ENCODE results near the gene FN1.

Gene FN1

DNA sequence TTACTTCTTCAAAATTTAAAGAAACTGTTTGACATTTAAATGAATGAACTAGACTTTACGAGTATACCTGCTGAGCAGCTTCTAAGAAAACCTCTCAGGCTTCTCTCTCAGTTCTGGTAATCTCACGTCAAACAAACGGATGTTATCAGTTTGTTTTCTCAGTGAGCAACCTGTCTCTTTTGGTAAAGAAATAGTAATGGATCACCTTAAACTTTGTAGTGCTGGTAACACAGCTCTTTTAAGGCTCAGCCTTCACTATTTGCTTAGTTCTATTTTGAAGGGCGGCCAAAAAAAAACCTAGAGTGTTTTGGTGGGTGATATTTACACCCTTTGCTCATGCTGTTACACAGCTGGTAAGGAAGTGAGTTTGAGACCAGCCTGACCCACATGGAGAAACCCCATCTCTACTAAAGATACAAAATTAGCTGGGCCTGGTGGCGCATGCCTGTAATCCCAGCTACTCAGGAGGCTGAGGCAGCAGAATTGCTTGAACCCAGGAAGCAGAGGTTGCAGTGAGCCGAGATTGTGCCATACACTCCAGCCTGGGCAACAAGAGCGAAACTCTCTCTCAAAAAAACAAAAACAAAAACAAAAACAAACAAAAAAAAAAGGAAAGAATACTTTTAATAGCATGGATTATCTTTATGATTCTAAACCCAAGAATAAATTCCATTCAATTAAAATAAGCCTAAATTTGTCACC lies 15.9 kb downstream of the FN1 start:
- H3K27ac ChIP-seq (ENCODE audit: low read length), result no peak overlapping the region
- H3K4me3 ChIP-seq (ENCODE audit: low read length), result no peak overlapping the region
- no peaks in the 10 kb centered on the region for H3K9me3 ChIP-seq (ENCODE audit: control insufficient read depth, low read depth, low read length)
- H3K4me1 ChIP-seq (ENCODE audit: control insufficient read depth, low read depth, low read length), result peaks cover under 1% of the 10 kb centered on the region
- H3K36me3 ChIP-seq (ENCODE audit: control insufficient read depth, low read depth, low read length), result peaks cover 19% of the 10 kb centered on the region
- H3K27me3 ChIP-seq (ENCODE audit: control insufficient read depth, insufficient read depth, low read length), result no peaks in the 10 kb centered on the region
- H3K9ac ChIP-seq (ENCODE audit: low read length), result no peak overlapping the region

- Histone ChIP-seq H3K4me3 (ENCODE audit: low read length) (no peak overlapping the region), H3K27me3 (ENCODE audit: control insufficient read depth, insufficient read depth, low read length) (no peaks in the 10 kb centered on the region), H3K9me3 (ENCODE audit: control insufficient read depth, low read depth, low read length) (no peaks in the 10 kb centered on the region), H3K4me1 (ENCODE audit: control insufficient read depth, low read depth, low read length) (peaks cover 3% of the 10 kb centered on the region), H3K9ac (ENCODE audit: low read length) (no peak overlapping the region), H3K27ac (ENCODE audit: low read length) (no peak overlapping the region), H3K36me3 (ENCODE audit: control insufficient read depth, low read depth, low read length) (peaks cover 16% of the 10 kb centered on the region)
Observed at GRCh38 chr2:215419113-215419512, 16.8 kb downstream of the FN1 start.

DNA sequence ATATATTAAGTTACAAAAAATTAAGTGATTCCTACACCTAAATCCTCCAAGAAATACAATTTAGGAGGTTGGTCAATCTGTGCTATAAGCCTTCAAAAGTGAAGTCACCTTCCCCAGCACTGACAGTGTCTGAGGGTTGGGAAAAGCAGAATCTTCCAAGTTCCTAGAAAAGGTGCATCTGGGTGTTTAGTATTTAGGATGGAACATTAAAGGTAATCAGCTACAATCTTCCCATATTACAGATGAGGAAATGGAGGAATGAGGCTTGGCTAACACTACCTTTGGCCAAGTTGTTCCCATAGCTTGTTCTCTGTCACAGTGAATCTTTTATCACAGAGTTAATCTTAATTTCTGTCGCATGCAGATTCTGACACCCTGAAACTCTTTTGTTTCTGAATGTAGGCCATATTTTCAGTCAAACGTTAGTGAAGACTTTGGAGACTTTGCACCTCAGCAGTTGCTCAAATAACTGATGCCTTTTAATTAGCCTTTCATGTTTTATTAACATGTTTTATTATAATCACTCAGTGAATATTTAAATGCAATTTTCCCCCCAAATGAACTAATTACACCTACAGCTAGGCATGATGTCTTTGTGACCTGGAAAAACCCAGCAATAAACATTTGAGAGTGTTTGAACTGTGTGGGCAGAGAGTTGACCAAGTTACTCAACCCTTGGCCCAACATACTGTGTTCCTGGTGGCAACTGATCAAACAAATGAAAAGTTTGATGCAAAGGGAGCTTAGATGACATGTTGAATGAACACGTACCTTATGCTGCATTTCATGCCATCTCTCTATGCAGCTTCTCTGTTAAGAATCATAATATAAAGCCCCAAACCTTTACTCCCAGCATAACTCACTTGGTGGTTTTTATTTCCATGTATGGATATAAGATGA lies 17.6 kb downstream of the FN1 start:
- no peak overlapping the region for H3K4me3 ChIP-seq (ENCODE audit: low read length)
- peaks cover 16% of the 10 kb centered on the region for H3K36me3 ChIP-seq (ENCODE audit: control insufficient read depth, low read depth, low read length)
- peaks cover 3% of the 10 kb centered on the region for H3K4me1 ChIP-seq (ENCODE audit: control insufficient read depth, low read depth, low read length)
- no peaks in the 10 kb centered on the region for H3K27me3 ChIP-seq (ENCODE audit: control insufficient read depth, insufficient read depth, low read length)
- H3K9ac ChIP-seq (ENCODE audit: low read length), result no peak overlapping the region
- no peak overlapping the region for H3K27ac ChIP-seq (ENCODE audit: low read length)
- H3K9me3 ChIP-seq (ENCODE audit: control insufficient read depth, low read depth, low read length), result no peaks in the 10 kb centered on the region

DNA sequence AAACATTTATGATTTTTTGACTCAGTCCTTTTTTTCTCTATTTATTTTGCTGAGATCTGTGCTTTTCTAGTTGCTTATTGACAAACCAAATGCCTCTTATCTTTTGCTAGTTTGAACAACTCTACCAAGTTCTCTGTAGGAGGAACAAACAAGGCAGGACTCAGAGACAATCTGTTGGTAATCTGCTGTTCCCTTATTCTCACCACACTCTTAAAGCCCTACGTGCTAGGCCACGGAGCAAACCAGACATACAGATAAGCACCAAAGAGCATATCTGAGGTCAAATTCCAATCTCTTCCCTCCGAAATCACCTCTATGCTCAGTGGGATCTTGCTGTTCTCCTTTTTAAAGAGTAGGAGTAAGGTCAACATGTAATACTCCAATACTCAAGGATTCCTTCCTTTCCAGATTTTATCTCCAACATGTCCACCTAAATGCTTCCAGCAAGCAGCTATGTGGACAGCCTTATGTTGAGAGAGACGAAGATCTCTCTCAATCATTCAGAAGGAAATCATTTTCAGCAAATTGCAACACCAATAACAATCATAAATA lies 18.4 kb downstream of the FN1 start:
- no peak overlapping the region for H3K9ac ChIP-seq (ENCODE audit: low read length)
- H3K27me3 ChIP-seq (ENCODE audit: control insufficient read depth, insufficient read depth, low read length), result no peaks in the 10 kb centered on the region
- no peaks in the 10 kb centered on the region for H3K9me3 ChIP-seq (ENCODE audit: control insufficient read depth, low read depth, low read length)
- peaks cover 16% of the 10 kb centered on the region for H3K36me3 ChIP-seq (ENCODE audit: control insufficient read depth, low read depth, low read length)
- H3K4me3 ChIP-seq (ENCODE audit: low read length), result no peak overlapping the region
- H3K4me1 ChIP-seq (ENCODE audit: control insufficient read depth, low read depth, low read length), result peaks cover 3% of the 10 kb centered on the region
- H3K27ac ChIP-seq (ENCODE audit: low read length), result no peak overlapping the region

DNA sequence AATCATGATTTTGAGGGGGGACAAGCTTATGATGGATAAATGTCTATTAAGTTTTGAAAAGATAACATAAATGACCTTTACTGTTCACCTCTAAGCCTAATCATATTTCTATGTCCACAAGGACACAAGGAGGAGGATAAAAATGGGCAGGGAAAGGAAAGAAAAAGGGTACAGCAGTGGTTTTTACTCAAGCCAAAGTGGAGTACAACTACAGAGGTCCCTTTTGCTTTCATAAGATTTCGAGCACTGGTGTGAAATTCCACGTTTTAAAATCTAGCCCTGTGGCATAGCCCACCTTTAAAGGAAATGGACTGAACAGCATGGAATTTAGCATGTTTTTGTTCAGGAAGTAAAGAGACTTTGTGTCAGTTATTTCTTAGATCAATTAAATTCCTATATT lies 19.2 kb downstream of the FN1 start:
- Histone ChIP-seq H3K27me3 (ENCODE audit: control insufficient read depth, insufficient read depth, low read length) (no peaks in the 10 kb centered on the region), H3K4me1 (ENCODE audit: control insufficient read depth, low read depth, low read length) (peaks cover 3% of the 10 kb centered on the region), H3K27ac (ENCODE audit: low read length) (no peak overlapping the region), H3K4me3 (ENCODE audit: low read length) (no peak overlapping the region), H3K9ac (ENCODE audit: low read length) (no peak overlapping the region), H3K36me3 (ENCODE audit: control insufficient read depth, low read depth, low read length) (peaks cover 11% of the 10 kb centered on the region), H3K9me3 (ENCODE audit: control insufficient read depth, low read depth, low read length) (no peaks in the 10 kb centered on the region)

DNA sequence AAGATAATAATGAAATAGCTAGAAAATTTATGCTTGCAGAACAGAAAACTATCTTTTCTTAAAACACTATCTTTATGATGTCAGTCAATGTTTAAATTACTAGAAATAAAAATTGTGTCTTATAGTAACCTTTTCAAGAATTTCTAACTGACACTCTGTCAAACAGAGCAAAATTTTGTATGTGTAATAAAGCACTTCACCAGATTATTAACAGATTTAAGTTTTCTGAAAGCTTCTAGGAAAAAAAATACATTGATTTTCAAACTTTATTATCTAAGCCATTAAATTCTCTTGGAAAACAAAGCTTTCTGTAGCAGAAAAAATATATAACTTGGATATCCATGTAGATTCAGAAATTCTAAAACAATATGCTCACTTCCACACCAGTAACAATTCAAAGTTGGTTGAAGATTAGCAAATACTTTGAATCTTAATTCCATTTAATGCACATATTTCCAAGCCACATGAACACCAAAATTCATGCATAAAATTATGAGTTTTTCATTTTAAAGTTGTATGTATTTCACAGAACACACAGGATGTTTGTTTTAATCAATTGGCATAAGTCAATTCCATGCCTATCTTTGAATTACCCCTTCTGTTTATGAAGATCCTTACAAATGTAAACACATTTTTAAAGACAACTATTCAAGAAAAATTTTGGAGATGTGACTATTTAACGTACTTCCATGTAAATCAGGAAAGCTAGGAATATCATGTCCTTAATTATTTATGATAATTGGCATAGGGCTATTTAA lies 19.9 kb downstream of the FN1 start:
- Histone ChIP-seq H3K36me3 (ENCODE audit: control insufficient read depth, low read depth, low read length) (peaks cover 7% of the 10 kb centered on the region), H3K4me1 (ENCODE audit: control insufficient read depth, low read depth, low read length) (peaks cover 3% of the 10 kb centered on the region), H3K9me3 (ENCODE audit: control insufficient read depth, low read depth, low read length) (no peaks in the 10 kb centered on the region), H3K27ac (ENCODE audit: low read length) (no peak overlapping the region), H3K4me3 (ENCODE audit: low read length) (no peak overlapping the region), H3K9ac (ENCODE audit: low read length) (no peak overlapping the region), H3K27me3 (ENCODE audit: control insufficient read depth, insufficient read depth, low read length) (no peaks in the 10 kb centered on the region)

DNA sequence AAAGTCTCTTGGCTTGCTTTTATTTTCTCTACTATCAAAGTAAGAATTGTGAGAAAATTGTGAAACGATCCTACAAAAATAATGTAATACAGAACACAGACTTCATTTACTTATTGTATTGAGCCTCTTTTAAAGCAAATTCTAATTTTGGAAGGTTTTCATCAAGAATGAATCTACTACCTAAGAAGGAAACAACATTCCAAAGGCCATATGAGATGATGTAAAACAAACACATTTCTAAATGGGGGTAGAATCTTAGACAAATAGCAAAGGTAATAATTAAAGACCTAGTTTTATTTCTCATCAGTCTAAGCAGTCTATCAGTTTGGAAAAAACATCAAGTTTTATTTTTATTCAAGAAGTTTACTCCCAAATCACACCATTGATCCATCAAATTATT lies 20.6 kb downstream of the FN1 start:
- no peaks in the 10 kb centered on the region for H3K27me3 ChIP-seq (ENCODE audit: control insufficient read depth, insufficient read depth, low read length)
- no peak overlapping the region for H3K27ac ChIP-seq (ENCODE audit: low read length)
- peaks cover 3% of the 10 kb centered on the region for H3K4me1 ChIP-seq (ENCODE audit: control insufficient read depth, low read depth, low read length)
- H3K9ac ChIP-seq (ENCODE audit: low read length), result no peak overlapping the region
- H3K36me3 ChIP-seq (ENCODE audit: control insufficient read depth, low read depth, low read length), result peaks cover 7% of the 10 kb centered on the region
- no peaks in the 10 kb centered on the region for H3K9me3 ChIP-seq (ENCODE audit: control insufficient read depth, low read depth, low read length)
- no peak overlapping the region for H3K4me3 ChIP-seq (ENCODE audit: low read length)

DNA sequence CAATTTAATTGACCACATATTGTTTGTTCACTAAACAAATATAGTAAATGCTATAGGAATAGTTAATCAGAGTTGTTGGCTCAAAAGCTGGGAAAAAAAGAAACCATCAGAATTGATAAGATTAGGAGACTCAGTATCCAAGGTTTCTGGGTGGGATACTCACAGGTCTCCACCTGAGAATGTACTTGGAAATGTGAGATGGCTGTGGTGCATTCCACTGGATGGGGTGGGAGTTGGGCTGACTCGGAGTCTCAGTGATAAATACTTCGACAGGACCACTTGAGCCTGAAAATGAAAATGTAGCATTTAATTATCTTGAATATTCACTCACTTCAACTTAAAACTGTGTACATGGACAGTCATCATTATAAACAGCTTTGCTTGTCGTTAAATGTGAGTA lies 21.2 kb downstream of the FN1 start:
- H3K4me3 ChIP-seq (ENCODE audit: low read length), result no peak overlapping the region
- H3K9me3 ChIP-seq (ENCODE audit: control insufficient read depth, low read depth, low read length), result no peaks in the 10 kb centered on the region
- H3K27ac ChIP-seq (ENCODE audit: low read length), result no peak overlapping the region
- no peak overlapping the region for H3K9ac ChIP-seq (ENCODE audit: low read length)
- no peaks in the 10 kb centered on the region for H3K27me3 ChIP-seq (ENCODE audit: control insufficient read depth, insufficient read depth, low read length)
- H3K36me3 ChIP-seq (ENCODE audit: control insufficient read depth, low read depth, low read length), result peaks cover 7% of the 10 kb centered on the region
- peaks cover 3% of the 10 kb centered on the region for H3K4me1 ChIP-seq (ENCODE audit: control insufficient read depth, low read depth, low read length)

- Histone ChIP-seq H3K36me3 (ENCODE audit: control insufficient read depth, low read depth, low read length) (peaks cover 4% of the 10 kb centered on the region), H3K27ac (ENCODE audit: low read length) (no peak overlapping the region), H3K4me3 (ENCODE audit: low read length) (no peak overlapping the region)
Observed at GRCh38 chr2:215413974-215414373, 21.9 kb downstream of the FN1 start.

DNA sequence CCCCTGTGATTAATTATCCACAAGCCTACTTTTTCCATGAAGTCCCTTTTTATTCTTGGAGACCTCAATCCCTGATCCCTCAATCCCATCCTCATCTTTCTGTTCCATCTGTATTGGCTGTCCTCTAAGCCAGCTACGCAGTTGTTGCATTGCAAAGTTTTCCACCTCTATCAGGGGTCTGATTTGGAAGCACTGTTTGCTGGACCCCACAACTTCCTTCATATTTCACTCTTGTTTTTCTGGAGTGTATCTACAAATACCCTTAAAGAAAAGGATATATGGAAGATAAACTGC lies 22.4 kb downstream of the FN1 start:
- peaks cover 3% of the 10 kb centered on the region for H3K4me1 ChIP-seq (ENCODE audit: control insufficient read depth, low read depth, low read length)
- H3K36me3 ChIP-seq (ENCODE audit: control insufficient read depth, low read depth, low read length), result peaks cover 1% of the 10 kb centered on the region

More at GRCh38 chr2:215413974-215414373, 21.9 kb downstream of the FN1 start:
- H3K9ac ChIP-seq (ENCODE audit: low read length), result no peak overlapping the region
- H3K9me3 ChIP-seq (ENCODE audit: control insufficient read depth, low read depth, low read length), result no peaks in the 10 kb centered on the region
- peaks cover 3% of the 10 kb centered on the region for H3K4me1 ChIP-seq (ENCODE audit: control insufficient read depth, low read depth, low read length)
- H3K27me3 ChIP-seq (ENCODE audit: control insufficient read depth, insufficient read depth, low read length), result no peaks in the 10 kb centered on the region

DNA sequence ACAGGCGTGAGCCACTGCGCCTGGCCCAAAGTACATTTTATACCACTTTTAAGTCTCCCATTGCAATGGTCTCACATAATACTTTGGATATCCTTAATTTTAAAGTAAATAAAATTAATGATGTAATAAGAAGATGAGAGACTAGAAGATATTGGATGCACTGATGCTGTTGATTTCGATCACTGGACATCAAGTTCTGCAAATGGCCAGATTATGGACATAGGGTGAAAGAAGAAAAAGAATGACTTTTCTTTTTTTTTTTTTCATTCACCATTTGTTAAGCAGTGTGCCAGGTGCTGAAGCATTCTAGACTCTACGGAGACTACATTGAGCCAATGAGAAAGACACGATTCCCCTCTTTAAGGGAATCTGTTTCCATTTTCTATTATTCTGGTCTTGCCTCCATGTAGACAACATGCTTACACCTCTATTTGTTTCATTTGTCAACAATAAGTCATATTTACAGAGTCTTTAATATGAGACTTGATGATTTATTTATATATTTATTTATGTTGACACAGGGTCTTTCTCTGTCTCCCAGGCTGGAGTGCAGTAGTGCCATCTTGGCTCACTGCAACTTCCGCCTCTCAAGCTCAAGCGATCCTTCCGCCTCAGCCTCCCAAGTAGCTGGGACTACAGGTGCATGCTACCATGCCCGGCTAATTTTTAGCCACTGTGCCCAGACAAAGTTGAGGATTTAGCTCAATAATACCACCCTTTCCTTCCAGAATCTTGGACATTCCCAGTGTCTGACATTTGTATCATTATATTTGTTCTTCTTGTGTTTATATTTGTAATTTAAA lies 23.7 kb downstream of the FN1 start:
- H3K27me3 ChIP-seq (ENCODE audit: control insufficient read depth, insufficient read depth, low read length), result no peaks in the 10 kb centered on the region
- H3K4me1 ChIP-seq (ENCODE audit: control insufficient read depth, low read depth, low read length), result peaks cover 3% of the 10 kb centered on the region
- H3K36me3 ChIP-seq (ENCODE audit: control insufficient read depth, low read depth, low read length), result peaks cover 5% of the 10 kb centered on the region
- H3K9ac ChIP-seq (ENCODE audit: low read length), result no peak overlapping the region
- no peak overlapping the region for H3K27ac ChIP-seq (ENCODE audit: low read length)
- H3K4me3 ChIP-seq (ENCODE audit: low read length), result no peak overlapping the region
- no peaks in the 10 kb centered on the region for H3K9me3 ChIP-seq (ENCODE audit: control insufficient read depth, low read depth, low read length)

More for the DNA sequence above, 22.4 kb downstream of the FN1 start:
- H3K9ac ChIP-seq (ENCODE audit: low read length), result no peak overlapping the region
- H3K27me3 ChIP-seq (ENCODE audit: control insufficient read depth, insufficient read depth, low read length), result no peaks in the 10 kb centered on the region
- no peaks in the 10 kb centered on the region for H3K9me3 ChIP-seq (ENCODE audit: control insufficient read depth, low read depth, low read length)
- H3K4me3 ChIP-seq (ENCODE audit: low read length), result no peak overlapping the region
- no peak overlapping the region for H3K27ac ChIP-seq (ENCODE audit: low read length)
